HepG2 (cell line): ENCODE results near the gene RAD51. TPM values are rescaled to one million over a fixed set of nuclear protein-coding genes. Genes with fewer than 3 reads are reported as not detected.

Experiments
- ATAC-seq: fragments of 200-7000 bp; cut with Tn5 transposase; 3 replicates; pipeline ENCODE4 v1.9.1; 2020; ENCODE audit warnings: mild to moderate bottlenecking, moderate library complexity
- BruUV-seq: library from RNA; stranded (reverse); fragments of 400-500 nt; replicated peaks from 2 replicates; lab custom pipeline; 2021; lab: Mats Ljungman, UMichigan
- CTCF ChIA-PET: fragments of 300-600 bp; formaldehyde crosslinking; extraction: SDS; loops from one replicate; lab custom pipeline; 2021; ENCODE audit warnings: low total read pairs, inconsistent platforms, low intra/inter-chr PET ratio; lab: Yijun Ruan, JAX
- POLR2A ChIA-PET: fragments of 350-600 bp; sonication (Branson Sonifier 250); formaldehyde crosslinking; loops from one replicate; lab custom pipeline; 2020; ENCODE audit warnings: antibody characterized with exemption, inconsistent platforms; lab: Yijun Ruan, JAX
- DNase-seq: peaks from one replicate; pipeline ENCODE4 v3.0.0-alpha.2; 2015; ENCODE audit warnings: low spot score
- FAIRE-seq: peaks from 3 replicates; lab custom pipeline; 2011; peaks lifted over from hg19 to GRCh38; lab: Jason Lieb, UNC
- H2AFZ ChIP-seq: one replicate; pipeline ENCODE4 v1.6.1; 2011; ENCODE audit warnings: low read length, inconsistent platforms
- H3K27ac ChIP-seq: fragments of 300-600 bp; 3 replicates; pipeline ENCODE4 v1.8.0; 2011; ENCODE audit warnings: mixed run types, mild to moderate bottlenecking, mixed read lengths, low read length, inconsistent platforms; ENCODE audit not compliant: insufficient read depth; ENCODE audit errors: extremely low read length
- H3K27me3 ChIP-seq, 2 experiments: fragments of 200-600 bp in 1 of 2; 2 replicates in 1 of 2; 3 replicates in 1 of 2; pipeline versions ENCODE4 v1.6.0 to v1.8.0; 2011; ENCODE audit warnings: low read length in 2 of 2, mild to moderate bottlenecking in 2 of 2, moderate library complexity in 2 of 2, inconsistent platforms in 1 of 2; ENCODE audit not compliant: insufficient read depth in 2 of 2, control insufficient read depth in 1 of 2
- H3K36me3 ChIP-seq, 2 experiments: fragments of 200-600 bp in 1 of 2; replicated peaks in 1 of 2; 2 replicates in 1 of 2; 3 replicates in 1 of 2; pipeline versions ENCODE4 v1.5.1 to v1.8.0; 2011; ENCODE audit warnings: low read length in 2 of 2, inconsistent platforms in 1 of 2; ENCODE audit not compliant: insufficient read depth in 2 of 2, control insufficient read depth in 1 of 2
- H3K4me1 ChIP-seq: 2 replicates; pipeline ENCODE4 v1.5.1; 2012; ENCODE audit warnings: low read length, inconsistent platforms; ENCODE audit not compliant: insufficient read depth
- H3K4me2 ChIP-seq: 2 replicates; pipeline ENCODE4 v1.6.0; 2011; ENCODE audit warnings: low read depth, low read length, inconsistent platforms
- H3K4me3 ChIP-seq, 3 experiments: fragments of 200-600 bp in 1 of 3; sonication (generic), shearing (Covaris generic) in 1 of 3; replicated peaks in 1 of 3; 2 replicates each; pipeline ENCODE4 v1.5.1; 2011 to 2016; ENCODE audit warnings: low read length in 3 of 3, inconsistent platforms in 2 of 3, low read depth in 2 of 3, mild to moderate bottlenecking in 2 of 3, control low read depth in 1 of 3, mixed read lengths in 1 of 3; ENCODE audit not compliant: insufficient read depth in 1 of 3
- H3K79me2 ChIP-seq: one replicate; pipeline ENCODE4 v1.6.1; 2011; ENCODE audit warnings: low read length, inconsistent platforms; ENCODE audit not compliant: insufficient read depth
- H3K9ac ChIP-seq: 2 replicates; pipeline ENCODE4 v1.6.0; 2011; ENCODE audit warnings: mild to moderate bottlenecking, low read depth, low read length, inconsistent platforms; ENCODE audit not compliant: insufficient read depth
- H3K9me3 ChIP-seq: 2 replicates; pipeline ENCODE4 v1.5.1; 2012; ENCODE audit warnings: mild to moderate bottlenecking, low read length
- H4K20me1 ChIP-seq: 2 replicates; pipeline ENCODE4 v1.6.0; 2011; ENCODE audit warnings: inconsistent platforms, mild to moderate bottlenecking, low read length, moderate library complexity; ENCODE audit not compliant: insufficient read depth
- CAMTA2 ChIP-seq: sonication (generic); formaldehyde crosslinking; IDR thresholded peaks from 2 replicates; pipeline ENCODE4 v1.4.0; 2020; ENCODE audit warnings: mild to moderate bottlenecking, missing genetic modification reagents, borderline replicate concordance
- DBP ChIP-seq: sonication (generic); formaldehyde crosslinking; IDR thresholded peaks from 2 replicates; pipeline ENCODE4 v1.4.0; 2020; ENCODE audit warnings: missing genetic modification reagents; ENCODE audit errors: not compliant biosample characterization
- FOXA1 ChIP-seq, 2 experiments: fragments of 450-650 bp in 1 of 2; sonication (generic) in 1 of 2; formaldehyde crosslinking in 1 of 2; IDR thresholded peaks; 2 replicates each; pipeline versions ENCODE4 v1.4.0 to v1.6.1; 2016 to 2020; ENCODE audit warnings: missing genetic modification reagents in 1 of 2
- HHEX ChIP-seq: IDR thresholded peaks from 2 replicates; pipeline ENCODE4 v1.6.1; 2016; ENCODE audit warnings: control low read depth
- HOXD1 ChIP-seq: sonication (generic); formaldehyde crosslinking; IDR thresholded peaks from 2 replicates; pipeline ENCODE4 v1.5.0; 2020; ENCODE audit warnings: missing genetic modification reagents
- JARID2 ChIP-seq: sonication (generic); formaldehyde crosslinking; IDR thresholded peaks from 2 replicates; pipeline ENCODE4 v1.8.1; 2023; ENCODE audit warnings: missing genetic modification reagents, inconsistent platforms; ENCODE audit not compliant: insufficient replicate concordance
- KDM3A ChIP-seq: IDR thresholded peaks from 2 replicates; pipeline ENCODE4 v1.6.1; 2018; ENCODE audit warnings: low read depth, missing compliant biosample characterization
- SOX13 ChIP-seq, 3 experiments: fragments of 450-650 bp in 1 of 3; sonication (generic) in 1 of 3; formaldehyde crosslinking in 1 of 3; IDR thresholded peaks in 2 of 3; conservative IDR thresholded peaks in 1 of 3; 2 replicates each; pipeline versions ENCODE4 v1.5.0 to v1.6.1; 2016 to 2020; ENCODE audit warnings: antibody characterized with exemption in 1 of 3, mild to moderate bottlenecking in 1 of 3, missing compliant biosample characterization in 1 of 3, missing genetic modification reagents in 1 of 3, moderate library complexity in 1 of 3
- UBTF ChIP-seq: sonication (generic); formaldehyde crosslinking; IDR thresholded peaks from 2 replicates; pipeline ENCODE4 v1.4.0; 2020; ENCODE audit warnings: mild to moderate bottlenecking, missing genetic modification reagents
- ZNF552 ChIP-seq: sonication (generic); formaldehyde crosslinking; IDR thresholded peaks from 2 replicates; pipeline ENCODE4 v1.9.0; 2022; ENCODE audit warnings: missing genetic modification reagents, mild to moderate bottlenecking, borderline replicate concordance
- WGBS: methylation state at CpG from one replicate; pipeline ENCODE4 v1.1.6; 2017; ENCODE audit warnings: low lambda C conversion rate; 5-methylcytosine and 5-hydroxymethylcytosine counted together
- in situ Hi-C: cut with HindIII; loops from 2 replicates; pipeline ENCODE4 v1.10.0; 2017; ENCODE audit warnings: low pct_unique_long_range_greater_than_20kb; ENCODE audit not compliant: extremely low pct_ligation_motif_present
- intact Hi-C: fragments of 100-400 bp; cut with micrococcal nuclease; formaldehyde crosslinking; loops from one replicate; pipeline ENCODE4 v1.10.0; 2022; ENCODE audit not compliant: unreplicated experiment
- polyA plus RNA-seq, 8 experiments: library from polyadenylated mRNA; depleted of rRNA in 3 of 8; stranded (reverse) in 7 of 8; unstranded in 1 of 8; fragments of >200 nt; fragmentation: Illumina TruSeq in 4 of 8; extraction: Trizol in 4 of 8; gene quantifications; 2 replicates each; pipeline versions ENCODE4 v1.2.1 to v1.2.3, GENCODE V29; 2011 to 2016; ENCODE audit warnings: low read depth in 4 of 8, missing spikeins in 1 of 8, mixed read lengths in 1 of 8; ENCODE audit not compliant: insufficient read depth in 1 of 8
- total RNA-seq, 5 experiments: library from RNA; depleted of rRNA; stranded (reverse); fragments of >200 nt; fragmentation: Illumina TruSeq; extraction: Trizol; gene quantifications; 2 replicates each; pipeline ENCODE4 v1.2.3, GENCODE V29; 2016; ENCODE audit warnings: low read depth in 1 of 5
- TF ChIP-seq, protein P1 (sequence below), 2 experiments: sonication (generic) in 1 of 2; formaldehyde crosslinking in 1 of 2; IDR thresholded peaks; 2 replicates each; pipeline versions ENCODE4 v1.5.1 to v1.6.1; 2011 to 2020; ENCODE audit warnings: borderline replicate concordance in 1 of 2, low read depth in 1 of 2, low read length in 1 of 2, mild to moderate bottlenecking in 1 of 2, missing genetic modification reagents in 1 of 2, moderate library complexity in 1 of 2
- TF ChIP-seq, protein P2 (sequence below): IDR thresholded peaks from 2 replicates; pipeline ENCODE4 v1.6.1; 2016
- TF ChIP-seq, protein P3 (sequence below): fragments of 450-650 bp; IDR thresholded peaks from 2 replicates; pipeline ENCODE4 v1.6.1; 2016

Gene RAD51
- total and polyA plus RNA-seq, 2 of the 13 experiments (the other 11 are each of a cell fraction or from before 2014, with no cell fraction given) = 8.5 to 12.8 TPM

DNA sequence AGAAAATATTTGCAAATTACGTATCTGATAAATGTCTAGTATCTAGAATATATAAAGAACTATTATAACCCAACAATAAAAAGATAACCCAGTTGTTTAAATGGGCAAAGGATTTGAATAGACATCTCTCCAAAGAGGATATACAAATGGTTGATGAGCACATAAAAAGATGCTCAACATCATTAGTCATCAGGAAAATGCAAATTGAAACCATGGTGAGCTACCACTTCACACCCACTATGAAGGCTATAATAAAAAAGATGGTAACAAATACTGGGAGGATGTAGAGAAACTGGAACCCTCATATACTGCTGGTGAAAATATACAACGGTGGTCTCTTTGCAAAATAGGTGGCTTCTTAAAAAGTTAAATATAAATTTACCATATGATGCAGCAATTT, 28.0 kb downstream of the RAD51 start:
- ChIA-PET CTCF (no interaction called here), POLR2A (no interaction called here)
- in situ Hi-C loops = no loop called here
- DNase-seq (no peak), ATAC-seq (no peak), FAIRE-seq (no peak)
- Histone ChIP-seq H3K9ac (no peak overlapping the region), H3K27me3 (no peaks in the 10 kb centered on the region), H3K4me1 (no peaks in the 10 kb centered on the region), H3K27ac (no peak overlapping the region), H3K79me2 (no peaks in the 10 kb centered on the region), H3K9me3 (no peaks in the 10 kb centered on the region), H3K4me2 (no peak overlapping the region), H2AFZ (no peak overlapping the region), H3K4me3 (no peak overlapping the region), H4K20me1 (no peaks in the 10 kb centered on the region), H3K36me3 (peaks cover 2 to 22% of the 10 kb centered on the region in 2 experiments; a peak in 3 of 5 replicates)
- WGBS = 98% methylated on average over 2 of the region's 2 CpGs
- no TSS peak for BruUV-seq
- intact Hi-C loops = no loop called here
- no peak for TF ChIP-seq SOX13 (IDR thresholded peaks at IDR 0.05)
- TF ChIP-seq SOX13 (CRISPR knock-in tag; conservative IDR thresholded peaks at IDR 0.05 in 1 of 2, IDR thresholded peaks at IDR 0.05 in 1 of 2) = no peak
- TF ChIP-seq UBTF (CRISPR knock-in tag) = no peak
- TF ChIP-seq HHEX (CRISPR knock-in tag) = no peak
- TF ChIP-seq ZNF552 = no peak
- TF ChIP-seq KDM3A = no peak
- TF ChIP-seq, protein P1, sequence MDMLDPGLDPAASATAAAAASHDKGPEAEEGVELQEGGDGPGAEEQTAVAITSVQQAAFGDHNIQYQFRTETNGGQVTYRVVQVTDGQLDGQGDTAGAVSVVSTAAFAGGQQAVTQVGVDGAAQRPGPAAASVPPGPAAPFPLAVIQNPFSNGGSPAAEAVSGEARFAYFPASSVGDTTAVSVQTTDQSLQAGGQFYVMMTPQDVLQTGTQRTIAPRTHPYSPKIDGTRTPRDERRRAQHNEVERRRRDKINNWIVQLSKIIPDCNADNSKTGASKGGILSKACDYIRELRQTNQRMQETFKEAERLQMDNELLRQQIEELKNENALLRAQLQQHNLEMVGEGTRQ (IDR thresholded peaks at IDR 0.05; ENCODE audit: low read depth, low read length) = no peak
- TF ChIP-seq, protein P1 (CRISPR knock-in tag; IDR thresholded peaks at IDR 0.05; ENCODE audit: borderline replicate concordance) = no peak
- TF ChIP-seq, protein P2, sequence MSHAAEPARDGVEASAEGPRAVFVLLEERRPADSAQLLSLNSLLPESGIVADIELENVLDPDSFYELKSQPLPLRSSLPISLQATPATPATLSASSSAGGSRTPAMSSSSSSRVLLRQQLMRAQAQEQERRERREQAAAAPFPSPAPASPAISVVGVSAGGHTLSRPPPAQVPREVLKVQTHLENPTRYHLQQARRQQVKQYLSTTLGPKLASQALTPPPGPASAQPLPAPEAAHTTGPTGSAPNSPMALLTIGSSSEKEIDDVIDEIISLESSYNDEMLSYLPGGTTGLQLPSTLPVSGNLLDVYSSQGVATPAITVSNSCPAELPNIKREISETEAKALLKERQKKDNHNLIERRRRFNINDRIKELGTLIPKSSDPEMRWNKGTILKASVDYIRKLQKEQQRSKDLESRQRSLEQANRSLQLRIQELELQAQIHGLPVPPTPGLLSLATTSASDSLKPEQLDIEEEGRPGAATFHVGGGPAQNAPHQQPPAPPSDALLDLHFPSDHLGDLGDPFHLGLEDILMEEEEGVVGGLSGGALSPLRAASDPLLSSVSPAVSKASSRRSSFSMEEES (CRISPR knock-in tag) = no peak
- TF ChIP-seq CAMTA2 (CRISPR knock-in tag) = no peak
- TF ChIP-seq, protein P3, sequence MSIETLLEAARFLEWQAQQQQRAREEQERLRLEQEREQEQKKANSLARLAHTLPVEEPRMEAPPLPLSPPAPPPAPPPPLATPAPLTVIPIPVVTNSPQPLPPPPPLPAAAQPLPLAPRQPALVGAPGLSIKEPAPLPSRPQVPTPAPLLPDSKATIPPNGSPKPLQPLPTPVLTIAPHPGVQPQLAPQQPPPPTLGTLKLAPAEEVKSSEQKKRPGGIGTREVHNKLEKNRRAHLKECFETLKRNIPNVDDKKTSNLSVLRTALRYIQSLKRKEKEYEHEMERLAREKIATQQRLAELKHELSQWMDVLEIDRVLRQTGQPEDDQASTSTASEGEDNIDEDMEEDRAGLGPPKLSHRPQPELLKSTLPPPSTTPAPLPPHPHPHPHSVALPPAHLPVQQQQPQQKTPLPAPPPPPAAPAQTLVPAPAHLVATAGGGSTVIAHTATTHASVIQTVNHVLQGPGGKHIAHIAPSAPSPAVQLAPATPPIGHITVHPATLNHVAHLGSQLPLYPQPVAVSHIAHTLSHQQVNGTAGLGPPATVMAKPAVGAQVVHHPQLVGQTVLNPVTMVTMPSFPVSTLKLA = no peak
- no peak for TF ChIP-seq DBP
- no peak for TF ChIP-seq HOXD1 (CRISPR knock-in tag)
- no peak for TF ChIP-seq JARID2 (CRISPR knock-in tag)
- no peak for TF ChIP-seq FOXA1 (IDR thresholded peaks at IDR 0.05)
- no peak for TF ChIP-seq FOXA1 (CRISPR knock-in tag; IDR thresholded peaks at IDR 0.05)
